Measurements from ENCODE around the gene TRAPPC11. TPM values are rescaled to one million over a fixed set of nuclear protein-coding genes. Genes with fewer than 3 reads are reported as not detected.

The TRAPPC11 gene
- total RNA-seq, 1 donor from 2014 or later: 37.3 TPM

DNA sequence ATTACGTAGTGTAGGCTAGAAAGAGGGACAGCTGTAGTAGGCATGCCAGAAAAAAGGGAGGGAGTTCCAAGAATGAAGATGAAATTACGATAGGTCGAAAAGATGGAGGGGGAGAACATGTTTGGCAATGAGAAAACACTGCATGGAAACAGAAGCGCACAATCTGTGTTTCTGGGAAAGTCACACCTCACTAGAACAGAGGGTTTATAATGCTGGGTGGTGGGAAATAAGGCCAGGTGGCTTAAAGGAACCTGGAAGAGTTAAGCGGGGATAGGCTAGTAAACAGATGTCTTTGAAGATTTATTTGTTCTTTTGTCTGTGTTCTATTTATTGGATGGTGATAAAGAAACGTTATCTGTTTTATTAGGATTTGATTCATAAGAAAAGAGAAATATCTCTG is 29.1 kb downstream of the TRAPPC11 start:
- TF ChIP-seq, protein P1, sequence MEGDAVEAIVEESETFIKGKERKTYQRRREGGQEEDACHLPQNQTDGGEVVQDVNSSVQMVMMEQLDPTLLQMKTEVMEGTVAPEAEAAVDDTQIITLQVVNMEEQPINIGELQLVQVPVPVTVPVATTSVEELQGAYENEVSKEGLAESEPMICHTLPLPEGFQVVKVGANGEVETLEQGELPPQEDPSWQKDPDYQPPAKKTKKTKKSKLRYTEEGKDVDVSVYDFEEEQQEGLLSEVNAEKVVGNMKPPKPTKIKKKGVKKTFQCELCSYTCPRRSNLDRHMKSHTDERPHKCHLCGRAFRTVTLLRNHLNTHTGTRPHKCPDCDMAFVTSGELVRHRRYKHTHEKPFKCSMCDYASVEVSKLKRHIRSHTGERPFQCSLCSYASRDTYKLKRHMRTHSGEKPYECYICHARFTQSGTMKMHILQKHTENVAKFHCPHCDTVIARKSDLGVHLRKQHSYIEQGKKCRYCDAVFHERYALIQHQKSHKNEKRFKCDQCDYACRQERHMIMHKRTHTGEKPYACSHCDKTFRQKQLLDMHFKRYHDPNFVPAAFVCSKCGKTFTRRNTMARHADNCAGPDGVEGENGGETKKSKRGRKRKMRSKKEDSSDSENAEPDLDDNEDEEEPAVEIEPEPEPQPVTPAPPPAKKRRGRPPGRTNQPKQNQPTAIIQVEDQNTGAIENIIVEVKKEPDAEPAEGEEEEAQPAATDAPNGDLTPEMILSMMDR (IDR thresholded peaks at IDR 0.05): no peak
- no peak for DNase-seq (ENCODE audit: extremely low spot score, unreplicated experiment)
- no peaks in the 10 kb centered on the region for H3K4me1 Mint-ChIP-seq (ENCODE audit: unreplicated experiment)
- no peaks in the 10 kb centered on the region for H3K27me3 Mint-ChIP-seq (ENCODE audit: unreplicated experiment)
- H3K27ac Mint-ChIP-seq (ENCODE audit: unreplicated experiment): no peak overlapping the region
- no peaks in the 10 kb centered on the region for H3K9me3 Mint-ChIP-seq (ENCODE audit: unreplicated experiment)
- peaks cover 50% of the 10 kb centered on the region for H3K36me3 Mint-ChIP-seq (ENCODE audit: unreplicated experiment)
- H3K4me3 Mint-ChIP-seq (ENCODE audit: unreplicated experiment): no peak overlapping the region

DNA sequence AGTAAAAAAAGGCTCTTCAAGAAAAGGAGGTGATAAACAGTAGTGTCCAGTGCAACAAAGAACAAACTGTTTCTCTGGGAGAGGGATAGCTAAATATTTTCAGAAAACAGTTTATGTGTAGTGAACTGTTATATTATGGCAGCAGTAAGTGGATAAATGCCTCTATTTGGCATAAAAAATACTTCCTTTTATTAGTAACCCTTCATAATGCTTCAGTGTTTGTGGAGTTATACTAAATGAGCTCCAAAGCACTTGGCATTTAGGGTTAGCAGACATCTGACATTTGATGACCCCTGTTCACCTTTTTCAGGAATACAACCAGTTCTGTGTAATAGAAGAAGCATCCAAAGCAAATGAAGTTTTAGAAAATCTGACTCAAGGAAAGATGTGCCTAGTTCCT is 31.9 kb downstream of the TRAPPC11 start:
- Mint-ChIP-seq H3K36me3 (ENCODE audit: unreplicated experiment) (peaks cover 48% of the 10 kb centered on the region), H3K9me3 (ENCODE audit: unreplicated experiment) (no peaks in the 10 kb centered on the region), H3K4me3 (ENCODE audit: unreplicated experiment) (no peak overlapping the region), H3K27ac (ENCODE audit: unreplicated experiment) (no peak overlapping the region), H3K27me3 (ENCODE audit: unreplicated experiment) (no peaks in the 10 kb centered on the region), H3K4me1 (ENCODE audit: unreplicated experiment) (no peaks in the 10 kb centered on the region)
- DNase-seq (ENCODE audit: extremely low spot score, unreplicated experiment): no peak
- TF ChIP-seq, protein P1 (IDR thresholded peaks at IDR 0.05): no peak

DNA sequence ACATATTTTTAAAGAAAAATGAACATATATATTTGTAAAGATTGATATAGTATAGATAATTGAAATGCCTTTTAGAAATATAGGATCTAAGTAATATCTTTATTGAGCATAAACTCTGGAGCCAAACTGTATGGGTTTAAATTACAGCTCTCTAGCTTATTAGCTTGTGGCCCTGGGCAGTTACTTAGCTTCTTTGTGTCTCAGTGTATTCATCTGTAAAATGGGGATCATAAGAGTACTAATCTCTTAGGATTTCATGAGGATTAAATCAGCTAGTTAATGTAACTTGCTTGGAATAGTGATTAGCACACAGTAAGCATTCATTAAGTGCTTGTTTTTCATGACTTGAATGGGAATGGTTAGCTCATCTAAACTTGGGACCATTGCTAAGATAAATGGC is 32.8 kb downstream of the TRAPPC11 start:
- Mint-ChIP-seq H3K9me3 (ENCODE audit: unreplicated experiment) (no peaks in the 10 kb centered on the region), H3K36me3 (ENCODE audit: unreplicated experiment) (peaks cover 50% of the 10 kb centered on the region), H3K27ac (ENCODE audit: unreplicated experiment) (no peak overlapping the region), H3K27me3 (ENCODE audit: unreplicated experiment) (no peaks in the 10 kb centered on the region), H3K4me3 (ENCODE audit: unreplicated experiment) (no peak overlapping the region), H3K4me1 (ENCODE audit: unreplicated experiment) (no peaks in the 10 kb centered on the region)
- TF ChIP-seq, protein P1 (IDR thresholded peaks at IDR 0.05): no peak
- DNase-seq (ENCODE audit: extremely low spot score, unreplicated experiment): no peak

DNA sequence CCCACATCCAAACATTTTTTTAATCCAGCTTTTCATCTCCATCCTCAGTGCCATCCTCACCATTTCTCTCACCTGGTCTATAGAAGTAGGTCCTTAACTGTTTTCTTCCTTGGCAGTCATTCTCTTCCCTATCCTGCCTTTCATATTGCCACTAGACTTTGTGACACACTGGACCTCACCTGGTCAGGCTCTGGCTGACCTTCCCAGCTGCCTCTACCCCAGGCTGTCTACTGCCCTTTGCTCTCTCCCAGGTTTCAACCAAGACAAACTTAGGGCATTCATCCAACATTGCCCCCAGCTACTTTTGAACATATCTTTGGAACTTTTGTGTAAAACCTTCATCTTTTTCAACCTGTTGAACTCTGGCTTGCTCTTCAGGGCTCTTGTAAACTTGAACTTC is 39.8 kb downstream of the TRAPPC11 start:
- H3K27ac Mint-ChIP-seq (ENCODE audit: unreplicated experiment): no peak overlapping the region
- DNase-seq (ENCODE audit: extremely low spot score, unreplicated experiment): no peak
- H3K4me1 Mint-ChIP-seq (ENCODE audit: unreplicated experiment): no peaks in the 10 kb centered on the region
- no peaks in the 10 kb centered on the region for H3K27me3 Mint-ChIP-seq (ENCODE audit: unreplicated experiment)
- peaks cover 61% of the 10 kb centered on the region for H3K36me3 Mint-ChIP-seq (ENCODE audit: unreplicated experiment)
- H3K4me3 Mint-ChIP-seq (ENCODE audit: unreplicated experiment): no peak overlapping the region
- no peaks in the 10 kb centered on the region for H3K9me3 Mint-ChIP-seq (ENCODE audit: unreplicated experiment)
- TF ChIP-seq, protein P1 (IDR thresholded peaks at IDR 0.05): no peak

DNA sequence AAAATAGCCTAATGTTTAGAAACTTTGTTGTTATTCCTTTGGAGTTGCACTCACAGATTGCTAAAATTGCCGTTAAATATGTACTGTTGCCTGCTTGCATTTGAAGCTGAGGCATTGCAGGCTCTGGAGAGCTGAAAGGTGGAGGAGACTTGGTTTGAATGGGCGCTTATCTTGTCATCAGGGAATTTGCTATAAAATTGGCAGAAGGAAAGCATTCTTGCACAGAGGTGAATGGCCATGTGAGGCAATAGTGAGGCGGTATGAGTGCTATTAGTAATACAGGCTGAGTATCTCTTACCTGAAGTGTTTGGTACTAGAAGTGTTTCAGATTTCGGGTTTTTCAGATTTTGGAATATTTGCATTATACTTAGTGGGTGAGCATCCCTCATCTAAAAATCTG is 41.3 kb downstream of the TRAPPC11 start:
- Mint-ChIP-seq H3K27me3 (ENCODE audit: unreplicated experiment) (no peaks in the 10 kb centered on the region), H3K36me3 (ENCODE audit: unreplicated experiment) (peaks cover 67% of the 10 kb centered on the region)

More for the DNA sequence above, 41.3 kb downstream of the TRAPPC11 start:
- TF ChIP-seq, protein P1 (IDR thresholded peaks at IDR 0.05): no peak
- DNase-seq (ENCODE audit: extremely low spot score, unreplicated experiment): no peak
- Mint-ChIP-seq H3K27ac (ENCODE audit: unreplicated experiment) (no peak overlapping the region), H3K4me3 (ENCODE audit: unreplicated experiment) (no peak overlapping the region), H3K4me1 (ENCODE audit: unreplicated experiment) (no peaks in the 10 kb centered on the region), H3K9me3 (ENCODE audit: unreplicated experiment) (no peaks in the 10 kb centered on the region)
